ENCODE results near the gene ZNF565. TPM values are rescaled to one million over a fixed set of nuclear protein-coding genes. Genes with fewer than 3 reads are reported as not detected.

The ZNF565 gene
- 6.6 and 7.8 TPM in 2 replicates for total RNA-seq
- long read RNA-seq, transcript ZNF565-203 (5 exons, 1,931 nt): minor isoform, 9 of 82 reads
- long read RNA-seq, transcript ZNF565-201 (5 exons, 2,023 nt): major isoform, 43 of 82 reads
- long read RNA-seq, transcript ZNF565-207 (4 exons, 1,217 nt): minor isoform, 9 of 82 reads
- long read RNA-seq, partial matches to known transcripts: 3 of 82 reads
- long read RNA-seq, other reads (novel, unspliced or antisense): 18 of 82 reads

DNA sequence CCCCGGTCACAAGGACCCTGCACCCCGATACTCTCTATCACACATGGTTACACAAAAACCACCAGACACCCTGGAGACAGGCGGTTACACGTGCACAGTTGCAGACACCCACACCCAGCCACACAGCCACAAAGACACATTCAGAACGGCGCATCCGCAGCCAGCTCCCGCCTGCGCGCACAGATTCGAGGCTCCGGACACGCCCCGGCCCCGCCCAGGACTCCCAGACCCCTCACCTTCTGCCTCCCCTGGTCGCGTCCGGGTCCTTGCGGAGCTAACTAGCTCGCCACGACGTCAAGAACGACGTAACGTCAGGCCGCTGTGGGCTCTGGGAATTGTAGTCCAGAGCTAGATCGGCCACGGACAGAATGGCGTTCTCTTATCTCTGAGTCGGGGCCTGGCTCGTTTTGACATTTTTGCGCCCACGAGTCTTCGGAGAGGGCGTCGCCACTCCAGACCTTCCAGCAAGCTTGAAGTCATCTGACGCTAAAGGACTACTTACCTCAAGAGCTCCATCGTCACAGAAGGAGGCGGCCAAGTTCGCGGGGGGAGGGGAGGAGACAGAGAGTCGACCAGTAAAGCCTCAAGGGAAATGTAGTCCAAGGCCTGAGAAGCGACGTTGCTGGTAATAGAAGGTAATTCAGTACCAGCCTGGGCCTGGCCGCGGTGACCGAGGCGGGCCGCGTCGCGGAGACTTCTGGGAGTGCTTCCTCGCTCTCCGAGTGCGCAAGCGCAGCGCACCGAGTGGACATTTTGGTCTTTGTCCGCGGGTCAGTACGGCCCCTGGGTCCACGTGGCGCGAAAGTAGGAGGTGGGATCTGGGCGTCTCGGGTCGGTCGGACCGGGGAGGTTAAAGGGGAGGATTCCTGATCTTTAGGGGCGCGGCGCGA lies at the start of gene ZNF565, which contains the start of gene ZNF146:
TSS of gene ZNF565 (minus strand) at position 280 of the 890 bp plus-strand sequence. CDS start 12,680 bp downstream, outside the sequence.
TSS of gene ZNF146 (plus strand) at position 721 of the 890 bp plus-strand sequence. CDS start 21,335 bp downstream, outside the sequence.
- Mint-ChIP-seq H3K4me3 (ENCODE audit: unreplicated experiment) (no peak within 1 kb of the TSS), H3K36me3 (ENCODE audit: unreplicated experiment) (peaks cover 10% of the 10 kb centered on the region), H3K27me3 (ENCODE audit: unreplicated experiment) (no peaks in the 10 kb centered on the region), H3K9me3 (ENCODE audit: unreplicated experiment) (no peaks in the 10 kb centered on the region), H3K4me1 (ENCODE audit: unreplicated experiment) (peaks cover 20% of the 10 kb centered on the region), H3K27ac (ENCODE audit: unreplicated experiment) (no peak within 1 kb of the TSS)
- peak; percentile 99 for DNase-seq (ENCODE audit: extremely low spot score, unreplicated experiment)
- TF ChIP-seq, protein P1, sequence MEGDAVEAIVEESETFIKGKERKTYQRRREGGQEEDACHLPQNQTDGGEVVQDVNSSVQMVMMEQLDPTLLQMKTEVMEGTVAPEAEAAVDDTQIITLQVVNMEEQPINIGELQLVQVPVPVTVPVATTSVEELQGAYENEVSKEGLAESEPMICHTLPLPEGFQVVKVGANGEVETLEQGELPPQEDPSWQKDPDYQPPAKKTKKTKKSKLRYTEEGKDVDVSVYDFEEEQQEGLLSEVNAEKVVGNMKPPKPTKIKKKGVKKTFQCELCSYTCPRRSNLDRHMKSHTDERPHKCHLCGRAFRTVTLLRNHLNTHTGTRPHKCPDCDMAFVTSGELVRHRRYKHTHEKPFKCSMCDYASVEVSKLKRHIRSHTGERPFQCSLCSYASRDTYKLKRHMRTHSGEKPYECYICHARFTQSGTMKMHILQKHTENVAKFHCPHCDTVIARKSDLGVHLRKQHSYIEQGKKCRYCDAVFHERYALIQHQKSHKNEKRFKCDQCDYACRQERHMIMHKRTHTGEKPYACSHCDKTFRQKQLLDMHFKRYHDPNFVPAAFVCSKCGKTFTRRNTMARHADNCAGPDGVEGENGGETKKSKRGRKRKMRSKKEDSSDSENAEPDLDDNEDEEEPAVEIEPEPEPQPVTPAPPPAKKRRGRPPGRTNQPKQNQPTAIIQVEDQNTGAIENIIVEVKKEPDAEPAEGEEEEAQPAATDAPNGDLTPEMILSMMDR (IDR thresholded peaks at IDR 0.05): no peak

DNA sequence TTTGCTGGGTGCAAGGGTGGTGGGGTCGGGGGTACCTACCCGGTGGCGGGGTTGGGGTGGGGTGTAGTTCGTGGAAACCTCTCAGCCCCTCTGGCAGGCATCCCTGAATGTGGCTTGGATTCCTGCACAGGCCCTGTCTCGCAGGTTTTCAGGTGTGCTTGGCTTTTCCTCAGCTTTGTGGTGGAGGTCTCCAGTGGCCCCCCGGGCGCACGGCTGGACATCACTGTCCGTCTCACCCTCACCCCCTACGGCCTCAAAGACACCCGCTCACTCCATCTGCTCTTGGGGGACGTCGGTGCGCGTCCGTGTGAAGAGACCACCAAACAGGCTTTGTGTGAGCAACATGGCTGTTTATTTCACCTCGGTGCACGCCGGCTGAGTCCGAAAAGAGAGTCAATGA lies 44.7 kb upstream of the ZNF565 start:
- H3K4me1 Mint-ChIP-seq (ENCODE audit: unreplicated experiment): no peaks in the 10 kb centered on the region
- DNase-seq (ENCODE audit: extremely low spot score, unreplicated experiment): peak; percentile 69
- H3K9me3 Mint-ChIP-seq (ENCODE audit: unreplicated experiment): peaks cover 15% of the 10 kb centered on the region
- H3K27ac Mint-ChIP-seq (ENCODE audit: unreplicated experiment): no peak overlapping the region
- no peak overlapping the region for H3K4me3 Mint-ChIP-seq (ENCODE audit: unreplicated experiment)
- no peaks in the 10 kb centered on the region for H3K27me3 Mint-ChIP-seq (ENCODE audit: unreplicated experiment)
- H3K36me3 Mint-ChIP-seq (ENCODE audit: unreplicated experiment): peaks cover 6% of the 10 kb centered on the region
- TF ChIP-seq, protein P1 (IDR thresholded peaks at IDR 0.05): no peak

DNA sequence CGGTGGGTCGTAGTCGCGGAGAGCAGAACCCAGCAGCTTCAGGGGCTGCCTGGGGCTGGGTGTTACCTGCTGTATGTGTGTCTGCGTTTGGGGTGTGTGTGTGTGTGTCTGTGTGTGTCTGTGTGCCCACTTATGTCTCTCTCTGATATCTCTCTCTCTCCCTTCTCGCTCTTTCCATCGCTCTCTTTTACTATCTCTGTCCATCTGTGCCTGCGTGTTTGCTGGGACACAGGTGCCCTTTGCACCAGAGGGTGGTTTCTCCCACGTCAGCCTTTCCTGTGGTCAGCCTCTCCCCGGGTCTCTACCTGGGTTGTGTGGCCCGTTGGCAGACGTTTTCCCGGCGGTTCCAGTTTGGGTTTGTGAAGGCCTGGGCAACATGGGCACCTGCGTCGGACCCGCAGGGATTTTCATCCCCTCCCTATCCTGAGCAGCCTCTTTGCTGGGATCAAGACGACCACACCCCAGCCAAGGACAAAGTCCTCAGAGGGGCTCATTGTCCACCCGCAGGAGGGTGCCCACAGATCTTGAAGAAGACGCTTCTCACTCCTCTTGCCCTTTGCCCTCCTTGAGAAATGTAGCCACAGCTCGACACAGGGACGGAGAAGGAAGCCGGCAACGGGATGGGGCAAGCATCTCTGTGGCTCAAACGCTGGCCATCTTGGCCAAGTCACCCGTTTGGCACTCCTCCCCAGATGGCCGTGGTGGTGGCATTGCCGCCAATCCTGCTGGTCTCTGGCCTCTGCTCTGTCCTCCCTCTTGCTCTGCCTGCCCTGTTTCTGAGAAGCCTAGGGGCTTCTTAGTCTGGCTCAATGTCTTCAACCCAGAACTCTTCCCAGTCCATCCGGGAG lies 43.8 kb upstream of the ZNF565 start:
- Mint-ChIP-seq H3K4me1 (ENCODE audit: unreplicated experiment) (no peaks in the 10 kb centered on the region), H3K27me3 (ENCODE audit: unreplicated experiment) (no peaks in the 10 kb centered on the region), H3K27ac (ENCODE audit: unreplicated experiment) (no peak overlapping the region), H3K9me3 (ENCODE audit: unreplicated experiment) (peaks cover 7% of the 10 kb centered on the region), H3K36me3 (ENCODE audit: unreplicated experiment) (peaks cover 6% of the 10 kb centered on the region), H3K4me3 (ENCODE audit: unreplicated experiment) (peak overlapping the region; percentile 58)
- peak; percentile 62 for DNase-seq (ENCODE audit: extremely low spot score, unreplicated experiment)
- TF ChIP-seq, protein P1 (IDR thresholded peaks at IDR 0.05): no peak

DNA sequence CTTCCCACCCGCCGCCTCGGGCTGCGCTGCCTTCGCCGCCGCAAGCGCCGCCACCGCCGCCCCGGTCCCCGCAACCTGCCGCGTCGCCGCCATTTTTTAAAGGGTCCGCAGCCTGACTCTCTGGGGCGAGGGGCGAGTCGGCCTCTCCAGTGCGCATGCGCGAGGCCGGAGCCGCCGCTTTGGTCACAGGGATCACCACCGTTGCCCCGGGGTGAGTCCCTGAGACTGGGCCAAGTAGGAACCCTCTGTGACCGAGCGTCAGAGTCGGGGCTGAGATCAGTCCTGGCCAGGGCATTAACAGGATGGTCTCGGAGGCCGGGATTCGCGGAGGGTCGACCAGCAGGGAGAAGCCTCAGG lies 43.0 kb upstream of the ZNF565 start:
- H3K36me3 Mint-ChIP-seq (ENCODE audit: unreplicated experiment): peaks cover 6% of the 10 kb centered on the region
- H3K4me1 Mint-ChIP-seq (ENCODE audit: unreplicated experiment): no peaks in the 10 kb centered on the region
- H3K9me3 Mint-ChIP-seq (ENCODE audit: unreplicated experiment): peaks cover 5% of the 10 kb centered on the region
- no peaks in the 10 kb centered on the region for H3K27me3 Mint-ChIP-seq (ENCODE audit: unreplicated experiment)
- peak overlapping the region; percentile 58 for H3K4me3 Mint-ChIP-seq (ENCODE audit: unreplicated experiment)
- no peak overlapping the region for H3K27ac Mint-ChIP-seq (ENCODE audit: unreplicated experiment)
- TF ChIP-seq, protein P1 (IDR thresholded peaks at IDR 0.05): no peak
- DNase-seq (ENCODE audit: extremely low spot score, unreplicated experiment): no peak
